Neural progenitor cell (in vitro differentiated cells): ENCODE results near the gene VEZT.

Experiments used
- CTCF ChIP-seq: fragments of 200-600 bp; sonication (generic); IDR thresholded peaks from 2 replicates; pipeline ENCODE4 v1.5.1; 2017; ENCODE audit warnings: antibody characterized with exemption, mild to moderate bottlenecking
- EZH2 ChIP-seq: fragments of 200-600 bp; sonication (generic); IDR thresholded peaks from 2 replicates; pipeline ENCODE4 v1.6.1; 2017; ENCODE audit warnings: antibody characterized with exemption, mild to moderate bottlenecking, moderate library complexity
- EZH2phosphoT487 ChIP-seq: fragments of 200-600 bp; sonication (generic); IDR thresholded peaks from 2 replicates; pipeline ENCODE4 v1.6.1; 2017; ENCODE audit warnings: antibody characterized with exemption

- no peak for TF ChIP-seq EZH2
- no peak for TF ChIP-seq CTCF
- no peak for TF ChIP-seq EZH2phosphoT487
Observed at GRCh38 chr12:95205016-95205624, 12.5 kb upstream of the VEZT start.
